NCI-H524 (cell line): ENCODE data around the gene FBXL14.

Experiments
- DNase-seq, 2 experiments: peaks; one replicate each; lab custom pipeline; 2025; lab: John Stamatoyannopoulos, UW

Gene FBXL14

DNA sequence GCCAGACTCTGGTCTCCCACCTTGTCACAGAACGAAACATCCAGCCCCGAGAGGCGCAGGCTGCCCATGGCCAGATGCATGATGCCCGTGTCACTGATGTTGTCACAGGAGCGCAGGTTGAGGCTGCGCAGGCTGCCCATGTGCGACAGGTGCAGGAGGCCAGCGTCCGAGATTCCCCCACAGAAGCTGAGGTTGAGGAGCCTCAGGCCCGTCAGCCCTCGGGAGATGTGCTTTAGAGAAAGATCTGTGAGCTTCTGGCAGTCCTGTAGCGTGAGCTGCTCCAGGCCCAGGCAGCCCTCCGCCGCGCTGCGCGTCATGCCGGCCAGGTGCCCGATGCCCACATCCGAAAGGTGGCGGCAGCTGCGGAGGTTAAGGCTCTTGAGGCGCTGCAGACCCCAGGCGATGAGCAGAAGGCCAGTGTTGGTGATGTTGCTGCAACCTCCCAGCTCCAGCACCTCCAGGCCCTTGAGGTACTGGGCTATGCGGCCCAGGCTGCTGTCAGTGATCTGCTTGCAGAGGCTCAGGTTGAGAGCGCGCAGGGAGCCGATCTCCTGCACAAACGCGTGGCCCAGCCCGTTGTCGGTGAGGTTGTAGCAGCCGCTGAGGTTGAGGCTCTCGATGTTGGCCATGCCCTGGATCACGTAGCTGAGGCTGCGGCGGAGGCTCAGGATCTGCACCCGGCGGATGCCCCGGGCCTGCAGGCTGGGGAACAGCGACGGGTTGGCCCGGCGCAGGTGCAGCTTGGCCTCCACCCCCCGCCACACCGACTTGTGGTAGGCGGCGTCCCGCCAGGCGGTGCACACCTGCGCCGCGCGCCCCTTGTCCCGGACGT, 991 bp downstream of the FBXL14 start:
- peak; percentile 15 to 36 for DNase-seq

DNA sequence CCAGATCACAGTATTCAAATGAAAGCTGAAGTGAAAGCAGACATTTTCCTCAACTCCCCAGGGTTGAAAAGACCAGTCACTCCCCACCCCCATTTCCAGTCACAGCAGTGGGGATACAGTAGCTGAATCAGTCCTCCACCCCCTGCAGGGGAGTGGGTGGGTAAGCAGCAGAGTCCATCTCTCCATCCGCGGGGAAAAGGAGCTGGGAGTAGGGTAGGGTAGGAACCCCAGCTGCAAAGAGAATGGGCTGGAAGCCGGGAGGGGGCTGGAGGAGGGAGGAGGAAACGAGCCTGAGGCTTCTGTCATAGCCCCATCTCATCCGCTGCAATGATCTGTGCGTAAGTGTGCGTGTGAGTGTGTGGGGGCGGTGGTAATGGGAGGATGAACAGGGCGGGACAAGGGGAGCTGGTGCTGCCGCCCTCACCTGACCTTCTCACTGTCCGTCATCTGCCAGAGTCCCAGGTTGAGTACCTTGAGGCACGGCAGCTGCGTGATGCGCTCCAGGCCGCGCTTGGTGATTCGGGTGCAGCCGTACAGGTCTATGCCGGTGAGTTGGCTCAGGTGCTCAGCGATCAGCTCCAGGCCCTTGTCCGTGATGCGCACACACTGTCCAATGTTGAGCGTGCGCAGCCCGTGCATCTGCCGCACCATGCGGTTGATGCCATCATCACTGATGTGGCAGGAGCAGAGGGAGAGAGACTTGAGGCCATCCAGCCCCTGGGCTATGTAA, 1.8 kb downstream of the FBXL14 start:
- DNase-seq, result peak; percentile 18 to 56

DNA sequence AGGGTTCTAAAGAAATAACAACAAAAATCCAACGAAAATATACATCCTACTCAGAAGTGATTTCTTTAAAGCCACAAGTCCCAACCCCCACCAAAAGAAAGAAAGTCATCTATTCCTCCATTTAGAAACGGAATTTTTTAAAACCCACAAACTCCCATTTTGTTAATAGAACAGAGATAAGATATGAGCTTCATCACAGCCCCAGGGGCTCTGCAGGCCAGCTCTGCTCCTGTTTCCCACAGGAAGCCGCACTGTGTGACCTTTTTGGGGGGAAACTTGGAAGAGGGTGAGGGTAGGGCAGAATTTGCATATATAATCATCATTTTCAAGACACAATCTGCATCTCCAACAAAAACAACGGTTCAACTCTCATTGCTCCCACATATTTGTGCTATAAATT, 2.8 kb downstream of the FBXL14 start:
- DNase-seq, result no peak

DNA sequence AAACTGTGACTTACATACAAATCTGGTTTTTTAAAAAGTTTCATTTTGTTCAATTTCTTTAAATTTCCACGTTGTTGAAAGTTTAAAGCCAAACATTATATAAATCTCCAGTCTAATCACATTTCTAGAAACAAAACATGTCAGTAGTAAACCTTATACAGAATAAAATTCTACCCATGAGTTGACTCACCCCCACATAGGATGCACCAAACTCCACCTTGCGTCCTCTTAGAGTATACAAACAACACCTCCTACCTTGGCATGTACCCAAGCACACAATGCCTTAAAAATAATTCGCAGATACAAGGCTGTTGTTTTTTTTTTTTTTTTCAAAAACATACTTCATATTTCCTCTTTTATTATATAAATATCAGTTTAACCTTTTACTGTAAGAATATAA, 3.3 kb downstream of the FBXL14 start:
- DNase-seq, result no peak

DNA sequence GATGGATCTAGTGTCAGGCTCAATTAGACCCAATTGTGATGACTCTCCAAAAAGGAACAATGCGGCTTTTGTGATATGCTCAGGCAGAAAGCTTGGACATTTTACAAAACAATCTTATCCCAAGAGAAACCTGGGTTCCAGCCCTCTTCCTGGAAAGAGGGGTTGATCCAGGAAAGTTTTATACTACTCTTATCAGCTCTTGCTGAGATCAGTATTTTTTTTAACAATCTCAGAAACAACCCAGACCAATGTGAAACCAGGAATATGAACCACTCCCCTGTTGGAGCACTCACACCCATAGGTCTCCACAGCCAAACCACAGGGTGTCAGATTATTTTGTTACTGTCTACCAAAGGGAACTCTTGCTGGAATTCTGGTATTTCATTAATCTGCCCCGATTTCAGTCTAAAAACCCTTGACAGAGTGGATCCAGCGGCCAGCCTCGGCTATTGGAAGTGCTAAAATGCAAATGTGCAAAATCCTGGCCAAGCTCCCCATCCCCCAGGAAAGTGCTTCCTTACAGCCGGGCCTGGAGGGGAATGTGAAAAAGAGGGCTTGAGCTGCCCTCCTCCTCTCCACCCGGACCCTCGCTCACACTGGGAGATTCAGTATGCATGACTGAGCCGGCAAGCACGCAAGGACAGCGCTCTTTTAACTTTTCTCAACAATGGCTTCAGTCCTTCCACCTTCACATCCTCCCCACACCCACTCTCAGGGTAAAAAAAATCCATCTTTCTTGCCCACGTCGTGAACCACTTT, 4.0 kb downstream of the FBXL14 start:
- no peak for DNase-seq

DNA sequence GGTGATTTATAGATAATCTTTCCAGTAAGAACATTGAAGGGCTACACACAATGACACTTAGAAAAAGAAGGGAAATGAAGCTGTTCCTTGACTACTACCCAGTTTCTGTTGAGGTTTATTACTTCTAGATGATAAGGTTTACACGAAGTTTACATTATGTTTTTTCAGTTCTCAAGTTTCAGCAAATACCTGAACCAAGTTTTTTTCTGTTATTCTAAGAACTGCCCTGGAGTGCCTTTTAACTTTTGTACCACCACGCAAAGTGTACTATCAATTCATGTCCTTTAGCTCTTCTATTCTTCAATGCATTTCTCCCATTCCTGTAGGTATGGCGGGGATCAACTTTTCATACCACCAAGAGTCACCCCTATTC, 5.8 kb downstream of the FBXL14 start:
- DNase-seq, result no peak

DNA sequence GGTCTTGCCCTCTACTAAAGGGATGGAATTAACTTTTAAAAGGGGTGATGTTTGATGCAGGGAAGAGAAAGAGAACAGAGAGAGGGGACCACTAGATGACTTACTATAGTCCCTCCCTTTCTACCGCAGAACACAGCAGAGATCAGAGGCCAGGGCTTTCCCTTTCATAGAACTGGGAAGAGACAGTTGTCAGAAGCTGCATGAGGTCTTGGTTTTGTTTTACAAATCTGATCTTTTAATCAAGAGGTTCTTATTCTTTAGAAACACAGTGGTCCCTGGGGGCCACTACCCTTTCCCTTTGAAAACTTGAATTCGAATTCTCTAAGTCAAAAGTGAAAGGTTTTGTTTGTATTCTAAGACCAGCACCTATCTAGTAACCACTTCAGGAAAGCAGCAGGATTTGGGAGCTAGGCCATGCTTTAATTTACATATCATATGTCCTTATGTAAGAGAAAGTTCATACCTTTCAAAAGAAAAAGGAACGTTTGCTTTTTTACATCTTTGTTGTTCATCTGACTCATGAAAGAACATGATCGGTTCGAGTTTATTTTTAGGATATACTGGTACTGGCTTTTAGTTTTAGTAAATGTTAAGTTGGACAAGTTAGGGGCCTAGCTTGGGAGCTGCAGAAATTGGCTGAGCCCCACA, 6.3 kb downstream of the FBXL14 start:
- DNase-seq, result no peak

DNA sequence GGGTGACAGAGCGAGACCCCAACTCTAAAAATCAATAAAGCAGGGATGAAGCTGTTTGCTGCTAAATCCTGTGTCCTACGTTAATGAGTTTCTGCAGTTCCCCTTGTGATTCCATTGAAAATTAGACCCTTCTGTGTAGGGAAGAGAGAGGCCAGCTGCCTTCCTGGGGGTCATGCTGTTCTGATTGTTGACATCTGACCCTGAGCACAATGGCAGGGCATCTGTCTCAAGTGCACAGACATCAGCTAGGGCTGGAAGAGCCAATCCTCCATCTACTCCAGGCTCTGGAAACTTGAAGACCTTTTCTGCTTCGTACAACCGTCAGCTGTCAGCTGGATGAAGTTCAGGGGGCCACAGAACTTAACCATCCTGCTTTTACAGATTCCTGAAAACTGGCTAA, 10.1 kb downstream of the FBXL14 start:
- peak in 1 of 2 experiments; percentile 6 for DNase-seq

DNA sequence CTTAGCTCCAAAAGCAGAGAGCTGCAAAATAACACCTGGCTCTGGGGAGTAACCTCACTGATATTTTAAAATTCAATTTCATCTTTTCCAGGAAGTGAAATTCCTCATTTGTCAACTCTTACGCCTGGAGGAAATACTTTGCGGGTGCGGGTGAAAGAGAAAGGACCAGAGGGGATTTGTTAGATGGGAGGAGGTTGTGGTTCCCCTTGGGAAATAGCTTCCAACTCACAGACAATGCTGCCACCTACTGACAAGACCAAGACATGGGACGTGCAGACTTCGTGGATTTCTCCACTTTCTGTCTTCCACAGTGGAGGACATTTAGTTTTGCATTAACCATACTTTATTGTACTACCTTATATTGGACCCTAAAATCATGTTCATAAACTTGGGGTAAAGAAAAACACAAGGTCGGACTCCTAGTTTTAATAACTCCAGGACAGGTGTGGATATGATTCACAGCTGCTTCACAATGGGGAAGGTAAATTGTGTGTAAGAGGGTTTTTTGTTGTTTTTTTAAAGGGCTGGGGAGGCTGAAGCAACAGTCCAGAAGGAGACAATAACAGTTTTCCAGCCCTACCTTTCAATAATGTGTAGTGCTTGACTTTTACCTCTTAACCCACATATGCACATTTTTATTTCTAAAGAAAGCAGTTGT, 10.8 kb downstream of the FBXL14 start:
- DNase-seq, result peak; percentile 59 to 80

DNA sequence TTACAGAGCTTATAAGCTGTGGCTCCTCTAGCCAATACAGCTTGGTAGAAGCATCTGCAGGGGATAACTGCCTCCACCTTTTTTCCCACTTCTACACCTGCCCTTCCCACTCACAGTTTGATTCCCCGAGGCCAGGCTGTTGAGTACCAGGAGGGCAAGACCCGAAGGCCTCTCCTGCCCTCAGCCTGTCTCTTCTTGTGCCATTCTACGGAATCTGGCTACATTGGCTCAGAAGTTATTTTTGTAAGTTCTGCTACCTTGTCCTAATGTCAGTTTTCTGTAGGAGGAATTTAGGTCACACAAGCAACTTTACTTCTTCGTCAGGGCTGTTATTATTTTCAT, 11.7 kb downstream of the FBXL14 start:
- no peak for DNase-seq

DNA sequence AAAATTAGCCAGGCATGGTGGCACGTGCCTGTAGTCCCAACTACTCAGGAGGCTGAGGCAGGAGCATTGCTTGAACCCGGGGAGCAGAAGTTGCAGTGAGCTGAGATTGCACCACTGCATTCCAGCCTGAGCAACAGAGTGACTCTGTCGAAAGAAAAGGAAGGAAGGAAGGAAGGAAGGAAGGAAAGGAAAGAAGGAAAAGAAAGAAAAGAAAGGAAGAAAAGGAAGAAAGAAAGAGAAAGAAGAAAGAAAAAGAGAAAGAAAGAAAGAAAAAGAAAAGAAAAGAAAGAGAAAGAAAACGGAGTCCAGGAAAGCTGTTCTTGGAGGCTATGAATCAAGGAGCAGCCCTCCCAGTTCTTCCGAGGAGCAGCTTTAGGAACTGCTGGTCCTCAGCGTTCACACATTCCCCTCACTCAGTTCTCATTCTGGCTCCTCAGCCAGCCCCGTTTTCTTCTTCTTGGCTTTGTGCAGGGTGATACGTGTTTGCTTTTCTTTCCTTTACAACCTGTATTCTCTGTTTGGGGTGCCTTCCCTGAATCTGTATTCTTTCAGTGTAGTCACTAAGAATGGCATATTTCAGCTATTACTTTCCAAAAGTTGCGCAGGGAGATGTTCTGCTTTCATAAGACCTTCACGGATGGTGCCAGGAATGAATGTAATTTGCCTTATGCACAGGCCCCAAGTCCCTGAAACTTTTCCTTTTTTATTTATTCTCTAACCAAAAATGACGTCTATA, 12.2 kb downstream of the FBXL14 start:
- no peak for DNase-seq

DNA sequence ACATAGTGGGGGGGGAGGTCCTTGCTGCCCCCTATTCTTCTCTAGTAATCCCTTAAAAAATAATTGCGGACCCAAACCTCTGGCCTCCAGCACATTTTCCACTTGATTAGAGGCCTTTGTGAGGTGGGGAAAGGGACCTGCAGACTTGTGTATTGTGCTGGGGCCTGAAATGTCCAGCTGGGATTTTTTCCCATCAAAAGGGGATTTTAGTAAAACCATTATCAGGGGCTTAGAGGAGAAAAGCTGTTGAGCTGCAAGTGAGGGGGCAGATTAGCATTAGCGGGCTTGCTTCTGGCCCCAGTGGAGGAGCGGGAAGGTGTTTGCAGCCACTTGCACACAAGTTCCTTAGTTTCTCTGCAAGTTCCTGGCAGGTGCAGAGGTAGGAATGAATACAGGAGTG, 13.9 kb downstream of the FBXL14 start:
- peak; percentile 18 to 67 for DNase-seq

DNA sequence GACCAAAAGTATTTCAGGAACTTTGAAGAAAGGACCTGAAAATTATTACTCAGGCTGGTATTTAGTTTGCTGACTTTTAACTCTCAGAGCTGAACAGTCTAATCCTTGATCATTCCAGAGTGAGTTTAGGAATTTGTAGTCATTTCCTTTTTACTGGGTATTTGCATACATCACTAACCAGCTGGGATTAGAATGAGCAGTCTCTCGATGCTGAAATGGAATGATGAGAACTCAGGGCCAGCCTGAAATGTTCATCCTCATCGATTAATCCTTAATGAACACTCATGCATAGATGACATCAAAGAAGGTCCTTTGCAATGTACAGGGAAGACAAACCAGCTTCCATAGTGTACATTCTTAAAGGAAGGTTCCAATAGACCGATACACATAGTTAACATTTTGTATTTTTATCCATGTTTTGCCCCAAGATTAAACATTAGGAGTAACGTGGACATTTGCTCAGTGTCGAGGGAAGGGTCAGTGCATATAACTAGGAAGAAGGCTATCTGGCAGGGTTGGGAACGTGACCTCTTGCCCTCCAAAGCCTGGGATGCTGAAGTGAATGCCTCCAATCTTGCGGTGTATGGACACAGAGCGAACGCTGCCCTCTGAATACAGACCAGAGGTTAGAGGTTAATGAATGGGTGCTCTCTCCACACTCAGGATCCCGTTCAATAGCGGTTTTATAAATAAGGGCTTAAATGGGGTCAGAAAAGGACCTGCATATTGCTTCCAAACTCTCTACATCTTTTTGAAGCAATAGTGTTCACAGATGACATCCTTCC, 14.5 kb downstream of the FBXL14 start:
- no peak for DNase-seq

DNA sequence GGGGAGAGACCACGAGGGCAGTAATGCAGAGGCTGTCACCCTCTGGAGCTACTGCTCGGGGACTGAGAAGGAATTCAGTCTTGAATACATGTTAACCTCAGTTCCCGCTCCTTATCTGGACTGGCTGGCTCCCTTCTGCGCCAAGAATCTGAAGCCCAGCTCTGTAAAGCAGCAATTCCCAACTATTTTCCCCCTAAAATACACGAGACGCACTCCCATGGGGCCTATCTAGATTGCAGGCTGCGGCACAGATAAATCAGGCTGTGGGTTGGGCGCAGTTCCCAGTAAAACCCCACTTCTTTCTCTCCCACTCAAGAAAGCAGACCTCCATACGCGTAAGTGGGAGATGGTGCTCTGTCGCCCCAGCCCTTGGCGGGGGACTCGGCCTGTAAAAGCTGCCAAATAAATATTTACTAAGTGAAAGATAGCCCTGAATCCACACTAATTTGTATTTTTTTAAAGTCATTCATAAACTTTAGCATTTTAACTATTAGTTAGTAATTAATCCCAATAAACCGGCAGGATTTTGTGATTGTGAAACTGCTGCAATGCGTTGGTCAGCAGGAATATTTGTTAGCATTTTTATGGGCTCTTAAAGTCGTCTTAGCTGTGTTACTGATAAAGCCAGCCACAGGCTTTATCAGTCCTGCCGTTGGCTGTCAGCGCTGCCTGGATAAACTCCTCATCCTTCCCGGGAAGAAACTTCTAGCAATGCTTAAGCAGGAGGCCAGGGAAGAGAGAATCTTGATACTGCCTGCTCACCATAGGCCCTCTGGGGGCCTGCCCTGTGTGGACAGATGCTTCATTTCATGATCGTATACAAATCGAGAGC, 17.8 kb downstream of the FBXL14 start:
- peak in 1 of 2 experiments; percentile 14 for DNase-seq

DNA sequence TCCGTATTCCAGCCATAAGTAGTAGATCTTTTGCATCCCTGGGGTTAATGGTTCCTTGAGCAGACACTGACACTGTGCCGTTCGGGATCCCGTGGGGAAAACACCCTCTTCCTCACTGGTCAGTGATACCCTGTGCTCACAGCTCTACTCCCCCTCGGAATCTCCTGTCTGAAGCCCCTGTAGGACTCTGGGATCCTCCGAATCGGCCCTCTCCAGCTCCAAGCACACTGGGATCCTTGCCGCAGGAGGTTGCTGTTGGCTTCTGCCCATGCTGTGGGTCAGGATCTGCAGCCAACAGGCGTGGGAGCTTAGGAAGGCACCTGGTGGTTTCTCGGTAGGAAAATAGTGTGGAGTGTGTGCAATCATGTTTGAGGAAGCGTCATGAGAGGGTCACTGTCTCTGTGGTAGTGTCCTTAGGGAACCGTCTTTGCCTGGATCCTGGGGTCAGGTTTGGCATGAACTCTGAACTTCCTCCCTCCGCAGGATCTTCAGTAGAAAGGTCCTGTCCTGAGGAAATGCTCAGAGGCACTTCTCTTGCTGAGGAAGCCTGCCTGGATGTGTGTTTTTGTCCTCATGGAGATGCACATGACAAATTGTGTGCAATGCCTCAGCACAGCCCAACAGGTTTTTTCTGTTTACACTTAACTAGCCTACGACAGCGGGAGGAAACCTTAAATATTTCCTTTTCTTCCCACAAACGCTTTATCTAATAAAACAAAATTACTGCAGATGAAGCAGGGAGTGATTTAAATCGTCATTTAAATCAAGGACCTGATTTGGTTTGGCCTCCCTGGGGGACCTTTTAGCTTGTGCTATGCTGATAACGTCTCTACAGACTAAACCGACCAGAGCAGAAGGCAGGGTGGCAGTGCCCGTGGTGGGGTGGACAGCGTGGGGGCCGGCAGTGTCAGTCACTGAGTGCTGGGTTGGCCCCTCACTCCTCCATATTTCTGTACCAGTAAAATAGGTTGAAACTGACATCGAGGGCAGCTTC, 18.7 kb downstream of the FBXL14 start:
- DNase-seq, result no peak

DNA sequence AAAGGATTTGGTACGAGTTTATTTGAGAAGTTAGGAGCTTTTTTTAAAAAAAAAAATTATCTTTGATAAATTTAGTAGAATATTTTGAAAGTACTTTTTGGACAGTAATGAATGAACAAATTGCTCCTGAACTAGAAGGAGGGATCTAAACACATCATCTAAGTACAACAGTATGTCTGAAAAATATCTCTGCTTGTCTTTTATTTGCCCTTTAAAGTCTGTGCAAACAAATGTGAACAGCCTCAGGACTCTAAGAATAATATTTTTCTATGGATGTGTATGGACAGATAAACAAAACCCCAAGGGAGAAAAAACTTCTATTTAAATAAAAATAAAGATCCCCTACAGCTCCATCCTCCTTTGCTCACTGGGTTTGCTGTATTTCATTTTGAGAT, 19.5 kb downstream of the FBXL14 start:
- DNase-seq, result no peak

DNA sequence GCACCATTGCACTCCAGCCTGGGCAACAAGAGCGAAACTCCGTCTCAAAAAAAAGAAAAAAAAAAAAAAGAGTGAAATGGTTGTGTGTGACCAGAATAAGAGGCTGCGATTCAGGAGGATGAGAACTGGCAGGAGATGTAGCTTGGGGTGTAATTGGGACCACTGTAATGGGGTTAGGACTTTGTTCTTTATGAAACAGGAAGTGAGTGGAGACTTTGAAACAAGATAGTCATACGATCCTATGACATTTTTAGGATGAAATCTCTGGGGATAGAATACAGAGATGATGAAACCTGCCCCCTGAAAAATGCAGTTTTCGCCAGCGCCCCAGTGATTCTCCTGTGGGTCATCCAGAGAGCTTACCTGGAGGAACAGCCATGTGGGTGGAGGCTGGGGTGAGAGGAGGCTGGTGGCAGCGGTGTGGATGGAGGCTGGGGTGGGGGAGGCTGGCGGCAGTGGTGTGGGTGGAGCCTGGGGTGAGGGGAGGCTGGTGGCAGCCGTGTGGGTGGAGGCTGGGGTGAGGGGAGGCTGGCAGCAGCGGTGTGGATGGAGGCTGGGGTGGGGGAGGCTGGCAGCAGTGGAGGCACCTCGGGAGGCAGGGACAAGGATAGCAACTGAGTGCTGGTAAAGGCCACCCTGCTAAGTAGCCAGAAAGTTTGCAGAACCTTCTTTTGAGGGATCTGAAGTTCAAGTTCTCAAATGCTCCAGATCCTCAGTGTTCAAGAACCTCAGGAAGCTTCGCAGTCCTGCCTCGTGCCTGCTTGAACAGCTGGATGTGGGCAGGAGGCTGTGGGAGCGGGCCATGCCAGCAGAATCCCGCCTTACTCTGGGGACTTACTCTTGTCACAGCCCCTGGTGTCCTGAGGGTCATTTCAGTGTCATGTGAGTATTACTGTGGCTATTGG, 20.2 kb downstream of the FBXL14 start:
- no peak for DNase-seq
